ENCODE results near the gene WASL.
"Not testable (repeated sequence)": the region's sequence is repeated elsewhere in the genome, so short reads cannot be mapped to it uniquely, and the experiment has no call there.

DNA sequence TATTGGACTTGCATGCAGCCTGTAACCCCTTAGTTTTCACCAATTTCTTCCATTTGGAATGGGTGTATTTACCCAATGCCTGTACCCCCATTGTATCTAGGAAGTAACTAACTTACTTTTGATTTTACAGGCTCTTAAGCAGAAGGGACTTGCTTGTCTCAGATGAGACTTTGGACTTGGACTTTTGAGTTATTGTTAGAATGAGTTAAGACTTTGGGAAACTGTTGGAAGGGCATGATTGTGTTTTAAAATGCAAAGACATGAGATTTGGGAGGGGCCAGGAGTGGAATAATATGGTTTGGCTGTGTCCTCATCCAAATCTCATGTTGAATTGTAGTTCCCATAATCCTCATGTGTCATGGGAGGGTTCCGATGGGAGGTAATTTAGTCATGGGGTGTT, 46.3 kb upstream of the WASL start:
- not testable (repeated sequence) for TF ChIP-seq HDGF (IDR thresholded peaks at IDR 0.05; ENCODE audit: borderline replicate concordance); SUZ12 (IDR thresholded peaks at IDR 0.05)

All from HEK293T (cell line).